HepG2 (cell line): ENCODE results near the gene MEIS1. TPM values are rescaled to one million over a fixed set of nuclear protein-coding genes. Genes with fewer than 3 reads are reported as not detected.

Experiments
- ARNT2 ChIP-seq: sonication (generic); formaldehyde crosslinking; IDR thresholded peaks from 2 replicates; pipeline ENCODE4 v1.8.0; 2022; ENCODE audit warnings: mild to moderate bottlenecking, low read depth, missing genetic modification reagents, moderate library complexity
- BCL3 ChIP-seq: sonication (generic); formaldehyde crosslinking; IDR thresholded peaks from 2 replicates; pipeline ENCODE4 v1.5.1; 2020; ENCODE audit warnings: mild to moderate bottlenecking, missing genetic modification reagents, moderate library complexity
- CBX2 ChIP-seq, 2 experiments: fragments of 200-600 bp in 1 of 2; sonication (generic); formaldehyde crosslinking in 1 of 2; IDR thresholded peaks; 2 replicates each; pipeline versions ENCODE4 v1.7.0 to v1.8.1; 2018 to 2022; ENCODE audit warnings: low read depth in 2 of 2, low read length in 1 of 2, mild to moderate bottlenecking in 1 of 2, missing genetic modification reagents in 1 of 2
- EZH2 ChIP-seq: conservative IDR thresholded peaks from 2 replicates; pipeline ENCODE4 v1.6.1; 2012; ENCODE audit warnings: mild to moderate bottlenecking, low read depth, low read length, moderate library complexity
- HDAC1 ChIP-seq: sonication (generic); formaldehyde crosslinking; IDR thresholded peaks from 2 replicates; pipeline ENCODE4 v1.5.1; 2020; ENCODE audit warnings: mild to moderate bottlenecking, missing genetic modification reagents
- RFXAP ChIP-seq: sonication (generic); formaldehyde crosslinking; IDR thresholded peaks from 2 replicates; pipeline ENCODE4 v1.4.0; 2020; ENCODE audit warnings: missing genetic modification reagents, borderline replicate concordance
- SAP130 ChIP-seq: IDR thresholded peaks from 2 replicates; pipeline ENCODE4 v1.6.1; 2016; ENCODE audit warnings: low read depth
- TOE1 ChIP-seq: sonication (generic); formaldehyde crosslinking; IDR thresholded peaks from 2 replicates; pipeline ENCODE4 v1.4.0; 2020; ENCODE audit warnings: mild to moderate bottlenecking, missing genetic modification reagents
- ZFP91 ChIP-seq: sonication (generic); formaldehyde crosslinking; IDR thresholded peaks from 2 replicates; pipeline ENCODE4 v1.9.0; 2022; ENCODE audit warnings: missing genetic modification reagents, mild to moderate bottlenecking, borderline replicate concordance
- ZNF224 ChIP-seq: sonication (generic); formaldehyde crosslinking; IDR thresholded peaks from 2 replicates; pipeline ENCODE4 v1.5.0; 2020; ENCODE audit warnings: mild to moderate bottlenecking, missing genetic modification reagents
- ZNF256 ChIP-seq: sonication (generic); formaldehyde crosslinking; conservative IDR thresholded peaks from 2 replicates; pipeline ENCODE4 v1.4.0; 2020; ENCODE audit warnings: missing genetic modification reagents
- ZNF318 ChIP-seq: sonication (generic); formaldehyde crosslinking; IDR thresholded peaks from 2 replicates; pipeline ENCODE4 v1.4.0; 2020; ENCODE audit warnings: mild to moderate bottlenecking, missing genetic modification reagents
- ZNF629 ChIP-seq: sonication (generic); formaldehyde crosslinking; conservative IDR thresholded peaks from 2 replicates; pipeline ENCODE4 v1.5.0; 2020; ENCODE audit warnings: missing genetic modification reagents
- ZNF660 ChIP-seq: sonication (generic); formaldehyde crosslinking; IDR thresholded peaks from 2 replicates; pipeline ENCODE4 v1.5.1; 2020; ENCODE audit warnings: mild to moderate bottlenecking, low read depth, missing genetic modification reagents, borderline replicate concordance
- ZNF674 ChIP-seq: sonication (generic); formaldehyde crosslinking; IDR thresholded peaks from 2 replicates; pipeline ENCODE4 v1.5.0; 2020; ENCODE audit warnings: low read depth, mild to moderate bottlenecking, missing genetic modification reagents
- ZNF780A ChIP-seq: sonication (generic); formaldehyde crosslinking; IDR thresholded peaks from 2 replicates; pipeline ENCODE4 v1.8.0; 2022; ENCODE audit warnings: mild to moderate bottlenecking, missing genetic modification reagents, moderate library complexity
- polyA plus RNA-seq, 8 experiments: library from polyadenylated mRNA; depleted of rRNA in 3 of 8; stranded (reverse) in 7 of 8; unstranded in 1 of 8; fragments of >200 nt; fragmentation: Illumina TruSeq in 4 of 8; extraction: Trizol in 4 of 8; gene quantifications; 2 replicates each; pipeline versions ENCODE4 v1.2.1 to v1.2.3, GENCODE V29; 2011 to 2016; ENCODE audit warnings: low read depth in 4 of 8, missing spikeins in 1 of 8, mixed read lengths in 1 of 8; ENCODE audit not compliant: insufficient read depth in 1 of 8
- total RNA-seq, 5 experiments: library from RNA; depleted of rRNA; stranded (reverse); fragments of >200 nt; fragmentation: Illumina TruSeq; extraction: Trizol; gene quantifications; 2 replicates each; pipeline ENCODE4 v1.2.3, GENCODE V29; 2016; ENCODE audit warnings: low read depth in 1 of 5
- TF ChIP-seq, protein P1 (sequence below): sonication (generic); formaldehyde crosslinking; IDR thresholded peaks from 2 replicates; pipeline ENCODE4 v1.5.0; 2020; ENCODE audit warnings: missing genetic modification reagents

Gene MEIS1
- total and polyA plus RNA-seq, 2 of the 13 experiments (the other 11 are each of a cell fraction or from before 2014, with no cell fraction given), result 3.8 to 6.0 TPM

DNA sequence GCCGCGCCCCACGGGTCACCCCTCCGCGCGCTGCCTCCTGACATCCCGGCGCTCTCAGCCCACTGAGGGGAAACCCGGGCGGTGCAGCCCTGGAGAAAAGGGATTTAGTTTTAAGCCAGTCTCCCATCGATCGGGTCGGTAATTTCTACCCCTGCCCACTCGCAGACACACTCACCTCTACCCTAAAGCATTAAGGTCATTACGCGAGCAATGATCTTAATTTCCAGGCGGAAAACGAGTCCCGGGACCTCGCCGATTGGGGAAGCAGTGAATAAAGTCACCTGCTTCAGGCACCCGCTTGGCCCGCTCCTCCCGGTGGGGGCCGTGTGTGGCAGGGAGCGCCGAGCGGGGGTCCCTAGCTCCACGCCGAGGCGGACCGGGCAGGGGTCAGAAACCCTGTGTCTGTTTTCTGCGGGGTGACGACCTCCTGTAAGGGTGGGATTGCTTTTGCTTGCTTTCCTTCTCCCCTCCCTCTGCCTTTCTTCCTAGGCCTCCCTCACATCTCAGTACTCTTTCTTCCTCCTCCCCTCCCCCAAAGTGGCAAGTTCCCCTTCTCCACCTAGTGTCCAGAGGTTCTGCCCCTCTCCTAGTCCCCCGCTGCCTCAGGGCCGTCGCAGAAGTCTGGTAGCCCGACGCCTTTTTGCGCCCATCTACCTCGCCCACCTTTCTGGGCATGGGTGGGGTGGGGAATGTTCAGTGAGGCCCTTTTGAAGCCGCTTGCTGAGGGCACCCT, 142.6 kb downstream of the MEIS1 start (continued):
- TF ChIP-seq CBX2 (IDR thresholded peaks at IDR 0.05; ENCODE audit: low read depth, low read length) (no peak; the same call in 1 of the 2 replicates), CBX2 (CRISPR knock-in tag; IDR thresholded peaks at IDR 0.05; ENCODE audit: low read depth) (peak; percentile 84; the same call in 1 of the 2 replicates), ZNF780A (no peak), HDAC1 (CRISPR knock-in tag) (no peak), ZNF629 (CRISPR knock-in tag) (no peak), SAP130 (CRISPR knock-in tag) (no peak), ZNF660 (CRISPR knock-in tag) (no peak), ZNF318 (CRISPR knock-in tag) (no peak), ARNT2 (CRISPR knock-in tag) (no peak), ZFP91 (CRISPR knock-in tag) (peak; percentile 1; the same call in 1 of the 2 replicates), TOE1 (CRISPR knock-in tag) (no peak), ZNF224 (CRISPR knock-in tag) (no peak), EZH2 (peak; percentile 79), ZNF674 (CRISPR knock-in tag) (no peak), ZNF256 (CRISPR knock-in tag) (no peak), BCL3 (CRISPR knock-in tag) (no peak), RFXAP (no peak)
- TF ChIP-seq, protein P1, sequence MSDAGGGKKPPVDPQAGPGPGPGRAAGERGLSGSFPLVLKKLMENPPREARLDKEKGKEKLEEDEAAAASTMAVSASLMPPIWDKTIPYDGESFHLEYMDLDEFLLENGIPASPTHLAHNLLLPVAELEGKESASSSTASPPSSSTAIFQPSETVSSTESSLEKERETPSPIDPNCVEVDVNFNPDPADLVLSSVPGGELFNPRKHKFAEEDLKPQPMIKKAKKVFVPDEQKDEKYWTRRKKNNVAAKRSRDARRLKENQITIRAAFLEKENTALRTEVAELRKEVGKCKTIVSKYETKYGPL (CRISPR knock-in tag), result no peak
